GM18517 (cell line): Measurements from ENCODE around the gene CPT1A.

Experiments used
- ATAC-seq: cut with Tn5 transposase; IDR thresholded peaks from one replicate; pipeline ENCODE4 v1.9.1; 2021; ENCODE audit warnings: mild to moderate bottlenecking, moderate library complexity; ENCODE audit not compliant: unreplicated experiment

CPT1A gene

GRCh38 chr11:68715456-68716122, 126.1 kb downstream of the CPT1A start:
- no peak for ATAC-seq

DNA sequence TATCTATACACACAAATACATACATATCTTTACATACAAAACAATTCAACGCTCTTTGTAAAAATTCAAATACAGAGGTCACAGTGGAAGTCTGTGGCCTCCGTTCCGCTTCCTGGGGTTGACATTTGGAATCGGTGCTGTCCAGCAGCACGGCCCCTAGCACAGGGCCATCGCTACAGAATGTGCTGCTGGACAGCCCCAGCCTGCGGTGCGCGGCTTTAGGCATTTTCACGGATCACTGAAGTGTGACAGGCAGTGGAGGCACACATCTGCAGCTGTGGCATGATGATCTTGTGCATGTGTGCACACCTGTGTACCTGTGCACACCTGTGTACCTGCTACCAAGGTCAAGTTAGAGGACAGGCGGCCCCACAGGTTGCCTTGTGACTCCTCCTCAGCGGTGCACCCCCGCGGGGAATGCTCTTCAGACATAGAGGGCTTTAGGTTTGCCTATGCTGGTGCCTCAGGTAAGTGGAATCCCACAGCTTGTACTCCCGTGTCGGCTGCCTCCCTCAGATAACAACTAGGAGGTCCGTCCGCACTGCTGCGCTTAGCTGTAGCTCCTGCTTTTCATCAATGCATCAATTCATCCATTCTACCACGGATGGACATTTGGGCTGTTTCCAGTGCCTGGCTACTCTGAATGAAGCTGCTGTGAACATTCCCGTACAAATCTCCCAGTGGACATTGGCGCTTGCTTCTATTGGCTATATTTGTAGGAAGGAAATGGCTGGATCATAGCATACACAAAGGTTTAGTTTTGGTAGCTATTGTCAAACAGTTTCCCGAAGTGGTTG, 127.5 kb downstream of the CPT1A start:
- no peak for ATAC-seq

DNA sequence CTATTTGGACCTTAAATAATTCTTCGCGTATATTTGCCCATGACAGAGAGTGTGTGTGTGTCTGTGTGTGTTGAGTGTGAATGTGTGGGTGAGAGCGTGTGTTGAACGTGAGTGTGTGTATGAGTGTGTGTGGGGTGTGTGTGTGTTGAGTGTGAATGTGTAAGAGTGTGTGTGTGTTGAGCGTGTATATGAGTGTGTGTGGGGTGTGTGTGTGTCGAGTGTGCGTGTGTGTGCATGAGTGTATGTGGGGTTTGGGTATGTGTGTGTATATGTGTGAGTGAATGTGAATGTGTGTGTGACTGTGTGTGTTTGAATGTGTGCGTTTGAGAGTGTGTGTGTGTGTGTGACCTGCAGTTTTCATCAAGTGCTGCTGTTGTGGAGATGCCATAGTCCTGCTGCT, 130.6 kb downstream of the CPT1A start:
- no peak for ATAC-seq

- no peak for ATAC-seq
These were observed 131.3 kb downstream of the CPT1A start for GRCh38 chr11:68710409-68710808.

- no peak for ATAC-seq
These were observed 132.7 kb downstream of the CPT1A start for GRCh38 chr11:68709062-68709461.

DNA sequence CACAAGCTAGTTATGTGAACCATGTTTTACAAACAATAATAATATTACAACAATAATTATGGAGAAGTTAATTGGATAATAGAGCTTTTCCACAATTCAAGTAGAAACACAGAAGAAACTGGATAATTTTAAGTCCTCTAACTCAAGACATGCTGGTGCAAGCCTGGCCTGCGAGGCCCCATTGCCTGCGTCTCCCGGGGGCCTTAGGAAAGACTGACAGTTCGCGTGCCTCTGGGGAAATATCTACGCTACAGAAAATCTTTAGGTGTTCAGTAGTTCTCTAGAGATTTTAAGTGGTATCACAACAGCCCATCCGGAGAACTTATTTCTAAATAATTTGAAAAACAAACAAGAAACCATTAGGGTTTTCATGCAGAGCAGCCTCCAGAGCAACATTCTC, 134.2 kb downstream of the CPT1A start:
- no peak for ATAC-seq

- no peak for ATAC-seq
These were observed 136.8 kb downstream of the CPT1A start for GRCh38 chr11:68704887-68705286.
